ENCODE results near the gene PHKA2.

DNA sequence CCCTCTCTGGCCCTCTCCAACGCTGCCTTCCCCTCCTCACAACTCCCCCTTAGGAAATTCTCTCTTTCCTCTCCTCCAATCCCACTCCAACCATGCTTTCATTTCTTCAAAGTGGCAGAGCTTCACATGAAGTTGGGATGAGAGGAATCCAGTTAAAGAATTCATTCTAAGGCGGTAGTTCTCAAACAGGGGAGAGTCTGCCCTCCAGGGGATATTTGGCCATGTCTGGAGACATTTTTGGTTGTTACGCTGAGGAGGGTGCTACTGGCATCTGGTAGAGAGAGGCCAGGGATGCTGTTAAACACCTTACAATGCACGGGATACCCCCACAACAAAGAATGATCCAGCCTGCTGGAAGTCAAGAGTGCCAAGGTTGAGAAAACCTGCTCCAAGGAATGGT, 40.5 kb upstream of the PHKA2 start:
- no peak for TF ChIP-seq HDGF (IDR thresholded peaks at IDR 0.05; ENCODE audit: borderline replicate concordance)
- no peak for TF ChIP-seq SP1 (IDR thresholded peaks at IDR 0.05)
- TF ChIP-seq, protein P1, sequence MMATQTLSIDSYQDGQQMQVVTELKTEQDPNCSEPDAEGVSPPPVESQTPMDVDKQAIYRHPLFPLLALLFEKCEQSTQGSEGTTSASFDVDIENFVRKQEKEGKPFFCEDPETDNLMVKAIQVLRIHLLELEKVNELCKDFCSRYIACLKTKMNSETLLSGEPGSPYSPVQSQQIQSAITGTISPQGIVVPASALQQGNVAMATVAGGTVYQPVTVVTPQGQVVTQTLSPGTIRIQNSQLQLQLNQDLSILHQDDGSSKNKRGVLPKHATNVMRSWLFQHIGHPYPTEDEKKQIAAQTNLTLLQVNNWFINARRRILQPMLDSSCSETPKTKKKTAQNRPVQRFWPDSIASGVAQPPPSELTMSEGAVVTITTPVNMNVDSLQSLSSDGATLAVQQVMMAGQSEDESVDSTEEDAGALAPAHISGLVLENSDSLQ (IDR thresholded peaks at IDR 0.05), result no peak
- no peak for TF ChIP-seq NFRKB (IDR thresholded peaks at IDR 0.05)
- TF ChIP-seq FOXA1 (IDR thresholded peaks at IDR 0.05), result no peak
- TF ChIP-seq FOXM1 (IDR thresholded peaks at IDR 0.05; ENCODE audit: borderline replicate concordance), result no peak
- no peak for TF ChIP-seq BHLHE40 (IDR thresholded peaks at IDR 0.05; ENCODE audit: borderline replicate concordance)
- TF ChIP-seq CTBP1 (IDR thresholded peaks at IDR 0.05; ENCODE audit: borderline replicate concordance), result no peak
